GM18502 (cell line): ENCODE measurements around the gene CCNT1.
"Not testable (repeated sequence)": the region's sequence is repeated elsewhere in the genome, so short reads cannot be mapped to it uniquely, and the experiment has no call there.

ENCODE experiments used
- ATAC-seq: cut with Tn5 transposase; IDR thresholded peaks from one replicate; pipeline ENCODE4 v1.9.1; 2021; ENCODE audit warnings: mild to moderate bottlenecking; ENCODE audit not compliant: unreplicated experiment, poor library complexity

CCNT1 gene

GRCh38 chr12:48716493-48717251, at the start of gene CCNT1:
Gene CCNT1 (minus strand): TSS chr12:48716707. CDS start chr12:48716675, 32 bp downstream.
- peak; percentile 96 for ATAC-seq

GRCh38 chr12:48765753-48766162, 49.3 kb upstream of the CCNT1 start:
- ATAC-seq: no peak

GRCh38 chr12:48764521-48764920, 48.0 kb upstream of the CCNT1 start:
- ATAC-seq: no peak

- ATAC-seq: no peak
These were observed 42.2 kb upstream of the CCNT1 start for GRCh38 chr12:48758737-48759136.

- ATAC-seq: no peak
These were observed 41.7 kb upstream of the CCNT1 start for GRCh38 chr12:48758186-48758585.

- ATAC-seq: no peak
These were observed 34.4 kb upstream of the CCNT1 start for GRCh38 chr12:48750769-48751356.

GRCh38 chr12:48750215-48750614, 33.7 kb upstream of the CCNT1 start:
- no peak for ATAC-seq

- no peak for ATAC-seq
These were observed 27.9 kb upstream of the CCNT1 start for GRCh38 chr12:48744251-48745008.

- ATAC-seq: no peak
These were observed 23.2 kb upstream of the CCNT1 start for GRCh38 chr12:48739618-48740269.

GRCh38 chr12:48736456-48736855, 19.9 kb upstream of the CCNT1 start:
- no peak for ATAC-seq

GRCh38 chr12:48728807-48729206, 12.3 kb upstream of the CCNT1 start:
- ATAC-seq: no peak

GRCh38 chr12:48720737-48721136, 4.2 kb upstream of the CCNT1 start:
- ATAC-seq: not testable (repeated sequence)

- not testable (repeated sequence) for ATAC-seq
These were observed 3.7 kb upstream of the CCNT1 start for GRCh38 chr12:48720171-48720570.

GRCh38 chr12:48719002-48719401, 2.5 kb upstream of the CCNT1 start:
- ATAC-seq: not testable (repeated sequence)

- ATAC-seq: peak; percentile 5
These were observed 767 bp upstream of the CCNT1 start for GRCh38 chr12:48717252-48717695.

- no peak for ATAC-seq
These were observed 377 bp downstream of the CCNT1 start for GRCh38 chr12:48716168-48716492.

- no peak for ATAC-seq
These were observed 4.3 kb downstream of the CCNT1 start for GRCh38 chr12:48712209-48712608.

GRCh38 chr12:48698822-48699221, 17.7 kb downstream of the CCNT1 start:
- ATAC-seq: not testable (repeated sequence)

GRCh38 chr12:48696626-48697025, 19.9 kb downstream of the CCNT1 start:
- no peak for ATAC-seq

- no peak for ATAC-seq
These were observed 20.6 kb downstream of the CCNT1 start for GRCh38 chr12:48695859-48696258.

GRCh38 chr12:48694038-48694437, 22.5 kb downstream of the CCNT1 start:
- ATAC-seq: no peak
